IMR-90 (cell line): ENCODE measurements around the gene YIPF6.

Experiments used
- CTCF ChIP-seq: conservative IDR thresholded peaks from 2 replicates; pipeline ENCODE4 v1.5.1; 2012; ENCODE audit warnings: mild to moderate bottlenecking, low read depth, low read length, improper control_type of control experiment
- POLR2A ChIP-seq: IDR thresholded peaks from 2 replicates; pipeline ENCODE4 v1.6.1; 2012; ENCODE audit warnings: mild to moderate bottlenecking, low read depth, low read length
- RAD21 ChIP-seq: IDR thresholded peaks from 2 replicates; pipeline ENCODE4 v1.6.1; 2012; ENCODE audit warnings: low read length, improper control_type of control experiment
- RCOR1 ChIP-seq: IDR thresholded peaks from 2 replicates; pipeline ENCODE4 v1.6.1; 2012; ENCODE audit warnings: mild to moderate bottlenecking, low read length, improper control_type of control experiment; ENCODE audit not compliant: insufficient replicate concordance
- TF ChIP-seq, protein P1 (sequence below): fragments of 150-350 bp; IDR thresholded peaks from 2 replicates; pipeline ENCODE4 v1.6.1; 2017; ENCODE audit warnings: mild to moderate bottlenecking, antibody characterized with exemption, low read length, low read depth

DNA sequence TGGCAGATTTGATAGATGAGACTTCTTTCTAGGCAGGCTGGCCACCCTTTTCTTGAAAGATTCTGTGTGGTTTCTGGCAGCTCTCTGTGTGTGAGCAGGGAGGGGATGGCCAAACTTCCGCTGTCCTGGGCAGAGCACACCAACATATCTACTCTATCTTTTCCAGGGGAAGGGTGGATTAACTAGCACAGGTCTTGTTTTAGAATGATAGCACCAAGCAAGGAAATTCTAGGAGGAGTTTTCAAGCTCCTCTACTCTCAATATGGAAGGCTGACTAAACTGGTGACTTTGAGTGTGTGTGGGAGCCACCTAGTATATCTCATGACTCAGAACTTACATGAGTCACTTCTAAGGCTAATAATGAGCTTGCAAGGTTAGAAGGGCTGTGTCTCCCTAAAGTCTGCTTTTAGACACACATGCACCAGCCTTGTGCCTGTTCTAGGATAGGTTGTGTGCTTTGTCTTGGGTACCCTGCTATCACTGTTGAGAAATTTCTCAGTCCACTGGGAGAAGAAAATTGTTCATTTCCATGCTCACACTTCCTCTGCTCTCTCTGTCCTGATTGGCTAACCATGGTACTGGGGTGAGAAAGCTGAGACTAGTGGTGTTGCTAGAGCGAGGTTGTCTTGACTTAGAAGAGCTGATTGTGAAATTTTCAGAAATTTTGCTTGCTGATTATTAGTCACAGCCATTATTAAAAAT lies 72.9 kb downstream of the YIPF6 start:
- no peak for TF ChIP-seq CTCF
- TF ChIP-seq RCOR1, result no peak
- no peak for TF ChIP-seq RAD21
- TF ChIP-seq POLR2A, result no peak
- TF ChIP-seq, protein P1, sequence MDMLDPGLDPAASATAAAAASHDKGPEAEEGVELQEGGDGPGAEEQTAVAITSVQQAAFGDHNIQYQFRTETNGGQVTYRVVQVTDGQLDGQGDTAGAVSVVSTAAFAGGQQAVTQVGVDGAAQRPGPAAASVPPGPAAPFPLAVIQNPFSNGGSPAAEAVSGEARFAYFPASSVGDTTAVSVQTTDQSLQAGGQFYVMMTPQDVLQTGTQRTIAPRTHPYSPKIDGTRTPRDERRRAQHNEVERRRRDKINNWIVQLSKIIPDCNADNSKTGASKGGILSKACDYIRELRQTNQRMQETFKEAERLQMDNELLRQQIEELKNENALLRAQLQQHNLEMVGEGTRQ, result no peak
